Measurements from ENCODE around the gene LAP3.

DNA sequence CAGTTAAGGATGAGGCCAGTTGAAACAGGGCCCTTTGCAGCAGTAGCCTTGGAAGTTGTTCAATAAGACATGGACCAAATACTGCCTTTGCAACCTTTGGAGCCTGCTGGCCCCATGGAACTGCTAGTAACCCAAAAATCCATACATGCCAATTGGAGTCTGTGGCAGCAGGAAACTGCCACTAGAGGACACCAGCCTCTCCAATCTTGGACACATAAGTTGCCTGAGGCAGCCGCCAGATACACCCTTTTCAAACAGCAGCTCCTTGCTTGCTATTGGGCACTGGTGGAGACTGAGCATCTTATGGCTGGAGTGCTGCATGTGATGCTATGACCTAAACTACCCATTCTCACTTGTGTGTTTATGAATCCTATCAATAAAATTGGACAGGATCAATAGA is 14.8 kb upstream of the LAP3 start:
- TF ChIP-seq, protein P1, sequence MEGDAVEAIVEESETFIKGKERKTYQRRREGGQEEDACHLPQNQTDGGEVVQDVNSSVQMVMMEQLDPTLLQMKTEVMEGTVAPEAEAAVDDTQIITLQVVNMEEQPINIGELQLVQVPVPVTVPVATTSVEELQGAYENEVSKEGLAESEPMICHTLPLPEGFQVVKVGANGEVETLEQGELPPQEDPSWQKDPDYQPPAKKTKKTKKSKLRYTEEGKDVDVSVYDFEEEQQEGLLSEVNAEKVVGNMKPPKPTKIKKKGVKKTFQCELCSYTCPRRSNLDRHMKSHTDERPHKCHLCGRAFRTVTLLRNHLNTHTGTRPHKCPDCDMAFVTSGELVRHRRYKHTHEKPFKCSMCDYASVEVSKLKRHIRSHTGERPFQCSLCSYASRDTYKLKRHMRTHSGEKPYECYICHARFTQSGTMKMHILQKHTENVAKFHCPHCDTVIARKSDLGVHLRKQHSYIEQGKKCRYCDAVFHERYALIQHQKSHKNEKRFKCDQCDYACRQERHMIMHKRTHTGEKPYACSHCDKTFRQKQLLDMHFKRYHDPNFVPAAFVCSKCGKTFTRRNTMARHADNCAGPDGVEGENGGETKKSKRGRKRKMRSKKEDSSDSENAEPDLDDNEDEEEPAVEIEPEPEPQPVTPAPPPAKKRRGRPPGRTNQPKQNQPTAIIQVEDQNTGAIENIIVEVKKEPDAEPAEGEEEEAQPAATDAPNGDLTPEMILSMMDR (IDR thresholded peaks at IDR 0.05) = no peak
- TF ChIP-seq POLR2A (IDR thresholded peaks at IDR 0.05) = no peak

Data from vagina (tissue), 2 donors.